Astrocyte of the cerebellum (primary cell): ENCODE measurements around the gene PITPNM2.

Experiments used
- DNase-seq: peaks from one replicate; pipeline ENCODE4 v3.0.0-alpha.2; 2011; ENCODE audit warnings: low read depth
- H3K4me3 ChIP-seq: 2 replicates; pipeline ENCODE4 v1.5.1; 2011; ENCODE audit warnings: mild to moderate bottlenecking, low read depth, low read length, moderate library complexity
- CTCF ChIP-seq: IDR thresholded peaks from 2 replicates; pipeline ENCODE4 v1.5.1; 2012; ENCODE audit warnings: low read length, low read depth, moderate library complexity, mild to moderate bottlenecking; ENCODE audit errors: missing control alignments
- in situ Hi-C: cut with HindIII; loops from 2 replicates; pipeline ENCODE4 v1.10.0; 2017; ENCODE audit warnings: low sequenced_read_pairs

Gene PITPNM2

GRCh38 chr12:123148655-123149054 lies 2.2 kb downstream of the PITPNM2 start:
- no peak for TF ChIP-seq CTCF
- in situ Hi-C loops = no loop called here
- no peak for DNase-seq
- no peak overlapping the region for H3K4me3 ChIP-seq

DNA sequence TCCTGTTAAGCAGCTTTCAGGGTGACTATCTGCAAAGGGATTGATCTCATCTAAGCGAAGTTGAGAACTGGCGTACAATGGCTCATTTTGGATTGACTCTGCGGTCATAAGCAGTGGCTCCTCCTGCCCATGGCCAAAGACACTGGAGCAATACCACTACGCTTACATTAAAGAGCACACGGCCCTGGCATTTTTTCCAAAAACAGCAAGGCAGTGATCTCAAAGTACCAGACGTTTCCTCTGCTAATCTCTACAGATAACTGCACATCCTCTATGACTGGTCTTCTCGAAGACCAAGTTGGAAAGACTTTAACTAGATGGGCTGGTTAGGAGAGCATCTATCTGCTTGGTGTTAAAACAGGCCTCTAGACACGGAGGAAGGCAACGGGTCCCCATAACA lies 2.7 kb downstream of the PITPNM2 start:
- in situ Hi-C loops = no loop called here
- no peak for DNase-seq
- no peak overlapping the region for H3K4me3 ChIP-seq
- TF ChIP-seq CTCF = no peak

DNA sequence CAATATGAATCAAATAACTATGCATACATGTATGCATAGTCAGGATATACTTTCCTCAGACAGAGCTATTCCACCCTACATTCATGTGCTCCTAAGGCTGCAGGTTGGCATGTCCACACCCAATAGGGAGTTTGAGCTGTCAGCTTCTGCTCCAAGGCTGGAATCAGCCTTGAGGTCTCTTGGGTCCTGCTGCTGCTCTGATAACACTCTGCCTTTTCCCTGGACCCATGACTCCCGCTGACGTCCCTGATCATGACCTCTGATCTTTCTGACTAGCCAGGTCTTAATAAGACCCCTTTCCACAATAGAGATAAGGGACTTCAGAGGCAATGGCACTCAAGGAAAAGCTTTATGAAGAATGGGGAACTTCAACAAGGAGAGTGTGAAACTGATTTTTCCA lies 5.7 kb downstream of the PITPNM2 start:
- H3K4me3 ChIP-seq = no peak overlapping the region
- in situ Hi-C loops = no loop called here
- DNase-seq = no peak
- TF ChIP-seq CTCF = no peak

- in situ Hi-C loops = loop anchor here (5.0 kb wide), 1 partner anchor 87 kb away; no protein-coding TSS in a partner anchor
- TF ChIP-seq CTCF = no peak
- H3K4me3 ChIP-seq = no peak overlapping the region
- DNase-seq = no peak
Measured at GRCh38 chr12:123143736-123144461, 7.0 kb downstream of the PITPNM2 start.

DNA sequence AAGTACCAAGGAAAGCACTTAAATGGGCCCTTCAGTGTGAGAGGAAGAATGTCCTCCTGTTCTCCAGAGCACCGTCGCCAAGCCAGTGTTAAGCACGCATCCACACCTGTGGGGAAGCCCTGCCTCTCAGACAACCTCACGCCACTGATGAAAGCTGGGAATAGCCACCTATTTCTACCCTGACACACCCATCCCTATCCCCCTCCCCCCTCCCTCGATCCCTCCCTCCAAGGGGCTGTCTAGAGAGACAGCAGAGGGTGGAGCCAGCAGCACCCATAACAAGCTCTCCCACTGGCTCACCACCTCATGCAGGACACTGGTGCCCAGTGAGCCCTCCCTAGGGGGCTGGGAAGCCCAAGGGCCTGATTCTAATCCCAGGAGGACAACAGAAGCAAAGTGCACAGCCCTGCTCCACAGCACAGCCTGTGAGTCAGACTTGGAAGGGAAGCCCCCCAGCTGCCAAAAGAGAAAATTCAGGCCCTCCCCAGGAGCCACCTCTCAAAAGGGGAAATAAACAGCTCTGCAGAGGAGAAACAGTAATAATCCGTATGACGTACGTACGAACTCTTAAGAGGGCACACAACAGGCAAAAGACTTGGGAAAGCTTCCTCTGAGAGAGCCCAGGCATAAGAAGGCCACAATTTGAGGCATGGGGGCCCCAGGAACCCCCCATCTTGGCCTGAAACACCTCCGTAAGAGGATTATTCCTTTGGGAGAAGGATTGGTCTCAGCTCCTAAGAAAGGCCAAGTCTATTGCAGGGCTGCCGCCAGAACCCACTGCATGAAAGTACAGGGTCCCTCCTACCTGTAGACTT lies 7.8 kb downstream of the PITPNM2 start:
- H3K4me3 ChIP-seq = no peak overlapping the region
- no peak for DNase-seq
- in situ Hi-C loops = loop anchor here (5.0 kb wide), 1 partner anchor 86 kb away; no protein-coding TSS in a partner anchor
- no peak for TF ChIP-seq CTCF

- DNase-seq = no peak
- in situ Hi-C loops = loop anchor here (5.0 kb wide), 1 partner anchor 85 kb away; no protein-coding TSS in a partner anchor
Measured at GRCh38 chr12:123142518-123142840, 8.4 kb downstream of the PITPNM2 start.

More at GRCh38 chr12:123142518-123142840, 8.4 kb downstream of the PITPNM2 start:
- no peak for TF ChIP-seq CTCF
- H3K4me3 ChIP-seq = no peak overlapping the region
